NT2/D1 (cell line): ENCODE results near the gene EML4.
"Not testable (repeated sequence)": the region's sequence is repeated elsewhere in the genome, so short reads cannot be mapped to it uniquely, and the experiment has no call there.

Experiments
- SUZ12 ChIP-seq: IDR thresholded peaks from 2 replicates; pipeline ENCODE4 v1.6.1; 2011; ENCODE audit not compliant: insufficient read length, insufficient read depth; ENCODE audit errors: extremely low read depth
- YY1 ChIP-seq: IDR thresholded peaks from 2 replicates; pipeline ENCODE4 v1.6.1; 2011; ENCODE audit not compliant: insufficient read length, insufficient read depth
- ZNF274 ChIP-seq: IDR thresholded peaks from 2 replicates; pipeline ENCODE4 v1.6.1; 2011; ENCODE audit warnings: mild to moderate bottlenecking, low read depth, low read length

- not testable (repeated sequence) for TF ChIP-seq ZNF274, YY1, SUZ12
These were observed 165.7 kb downstream of the EML4 start for GRCh38 chr2:42334865-42335264.
